ENCODE results near the gene AP2B1. TPM values are rescaled to one million over a fixed set of nuclear protein-coding genes. Genes with fewer than 3 reads are reported as not detected.

Gene AP2B1
- total and polyA plus RNA-seq, 7 donors = 43.2 to 86.4 (median 53.1) TPM

GRCh38 chr17:35729405-35729833 lies 142.3 kb downstream of the AP2B1 start:
- no peaks in the 10 kb centered on the region for H3K27me3 ChIP-seq
- intact Hi-C loops (cut with DNase I) = no loop called here
- TF ChIP-seq POLR2A (IDR thresholded peaks at IDR 0.05) = no peak
- no peak overlapping the region for H3K27ac ChIP-seq
- H3K36me3 ChIP-seq = peaks cover 0 to 15% (median 6%) of the 10 kb centered on the region in 4 donors
- H3K4me3 ChIP-seq = no peak overlapping the region
- DNase-seq = no peak
- 91 to 92% methylated on average over 4 of the region's 4 CpGs for WGBS, 2 donors
- peaks cover 0 to 43% (median 36%) of the 10 kb centered on the region in 4 donors for H3K4me1 ChIP-seq
- H3K9me3 ChIP-seq = no peaks in the 10 kb centered on the region

- TF ChIP-seq POLR2A (IDR thresholded peaks at IDR 0.05) (no peak), POLR2AphosphoS5 (IDR thresholded peaks at IDR 0.05) (no peak), CTCF (IDR thresholded peaks at IDR 0.05) (no peak), EP300 (IDR thresholded peaks at IDR 0.05) (no peak)
- Histone ChIP-seq H3K27ac (no peak overlapping the region), H3K27me3 (no peaks in the 10 kb centered on the region), H3K36me3 (peaks cover 0 to 5% (median under 1%) of the 10 kb centered on the region in 4 donors), H3K4me1 (peaks cover 0 to 38% (median 34%) of the 10 kb centered on the region in 4 donors), H3K9me3 (no peaks in the 10 kb centered on the region), H3K4me3 (no peak overlapping the region)
- intact Hi-C loops (cut with DNase I) = no loop called here
- 83 to 91% methylated on average over 10 of the region's 10 CpGs for WGBS, 2 donors
- no peak for DNase-seq
Measured at GRCh38 chr17:35730400-35731005, 143.4 kb downstream of the AP2B1 start.

- peaks cover 0 to 29% (median 25%) of the 10 kb centered on the region in 4 donors for H3K4me1 ChIP-seq
- intact Hi-C loops (cut with DNase I) = no loop called here
- WGBS, 2 donors = 4 to 5% methylated on average over 44 of the region's 44 CpGs
- no peaks in the 10 kb centered on the region for H3K27me3 ChIP-seq
- TF ChIP-seq EP300 (IDR thresholded peaks at IDR 0.05) = no peak
- TF ChIP-seq CTCF (IDR thresholded peaks at IDR 0.05) = no peak
- no peak for TF ChIP-seq POLR2A (IDR thresholded peaks at IDR 0.05)
- TF ChIP-seq POLR2AphosphoS5 (IDR thresholded peaks at IDR 0.05) = no peak
- H3K36me3 ChIP-seq = no peaks in the 10 kb centered on the region
- H3K4me3 ChIP-seq = peak within 1 kb of the TSS; percentile 45 to 89 (median 74)
- no peaks in the 10 kb centered on the region for H3K9me3 ChIP-seq
- peak within 1 kb of the TSS; percentile 31 to 62 (median 47) for H3K27ac ChIP-seq
- DNase-seq = peak; percentile 80
Measured at GRCh38 chr17:35731239-35731916, 144.3 kb downstream of the AP2B1 start, which contains the start of gene RASL10B. TSS of gene RASL10B (plus strand) at chr17:35731639. CDS start at chr17:35735185, 3,546 bp downstream.

GRCh38 chr17:35731917-35732805 lies 145.0 kb downstream of the AP2B1 start:
- H3K4me1 ChIP-seq = peaks cover 0 to 22% (median 18%) of the 10 kb centered on the region in 4 donors
- intact Hi-C loops (cut with DNase I) = no loop called here
- no peaks in the 10 kb centered on the region for H3K27me3 ChIP-seq
- 22 to 23% methylated on average over 42 to 47 of the region's 47 CpGs for WGBS, 2 donors
- TF ChIP-seq EP300 (IDR thresholded peaks at IDR 0.05) (no peak), POLR2A (IDR thresholded peaks at IDR 0.05) (no peak), POLR2AphosphoS5 (IDR thresholded peaks at IDR 0.05) (no peak)
- peak overlapping the region; percentile 31 to 62 (median 47) for H3K27ac ChIP-seq
- H3K9me3 ChIP-seq = no peaks in the 10 kb centered on the region
- H3K36me3 ChIP-seq = no peaks in the 10 kb centered on the region
- no peak for DNase-seq
- H3K4me3 ChIP-seq = peak overlapping the region; percentile 45 to 89 (median 74)

- TF ChIP-seq POLR2AphosphoS5 (IDR thresholded peaks at IDR 0.05) (no peak), POLR2A (IDR thresholded peaks at IDR 0.05) (no peak), CTCF (IDR thresholded peaks at IDR 0.05) (no peak), EP300 (IDR thresholded peaks at IDR 0.05) (no peak)
- DNase-seq = no peak
- H3K4me1 ChIP-seq = peaks cover 0 to 20% (median 18%) of the 10 kb centered on the region in 4 donors
- peak overlapping the region in 1 of 4 donors; percentile 89 for H3K4me3 ChIP-seq
- WGBS, 2 donors = 84 to 85% methylated on average over 1 of the region's 1 CpG
- no peaks in the 10 kb centered on the region for H3K27me3 ChIP-seq
- intact Hi-C loops (cut with DNase I) = no loop called here
- no peak overlapping the region for H3K27ac ChIP-seq
- H3K36me3 ChIP-seq = no peaks in the 10 kb centered on the region
- H3K9me3 ChIP-seq = no peaks in the 10 kb centered on the region
Measured at GRCh38 chr17:35732806-35733136, 145.6 kb downstream of the AP2B1 start.

Measured in sigmoid colon (tissue), 7 donors.